GM18499 (cell line): ENCODE results near the gene DGKH.

Experiments
- ATAC-seq: cut with Tn5 transposase; IDR thresholded peaks from one replicate; pipeline ENCODE4 v1.9.1; 2021; ENCODE audit warnings: moderate number of reproducible peaks; ENCODE audit not compliant: insufficient read depth, unreplicated experiment

DGKH gene

DNA sequence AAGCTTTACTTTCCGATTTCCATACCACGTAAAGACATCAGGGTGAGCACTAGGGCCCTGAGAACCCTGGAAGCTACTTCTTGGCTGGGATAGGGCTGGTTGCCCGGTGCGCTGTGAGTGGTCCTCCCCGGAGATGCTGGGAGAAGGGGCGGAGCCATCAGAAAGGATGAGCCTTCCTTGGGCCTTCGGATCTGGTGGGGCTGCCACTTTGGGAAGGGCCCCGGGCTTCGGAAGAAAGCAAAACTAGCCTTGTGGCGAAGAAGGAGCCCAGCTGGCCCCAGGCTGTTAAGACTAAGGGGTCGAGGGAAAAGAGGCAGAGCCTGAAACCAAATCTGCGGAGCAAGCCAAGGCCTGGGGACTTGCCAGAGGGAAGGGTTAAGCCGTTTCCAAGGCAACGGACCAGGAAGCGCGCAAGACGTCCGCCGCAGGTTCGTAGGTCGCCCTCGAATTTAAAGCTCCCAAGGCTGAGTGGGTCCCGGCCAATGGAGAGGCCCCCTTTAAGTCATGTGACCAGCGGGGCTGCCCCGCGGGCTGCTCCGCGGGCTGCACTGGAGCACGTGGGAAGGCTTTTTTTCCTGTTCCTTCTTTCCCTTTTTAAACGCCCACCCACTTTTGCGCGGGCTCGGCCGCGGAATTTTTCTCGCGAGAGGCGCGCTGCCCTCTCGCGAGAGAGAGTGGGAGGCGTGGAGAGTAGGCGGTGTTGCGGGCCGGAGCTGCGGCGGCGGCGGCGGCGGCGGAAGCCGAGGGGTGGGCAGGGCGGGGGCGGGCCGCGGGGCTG is 223.1 kb downstream of the DGKH start:
- ATAC-seq: peak; percentile 59

DNA sequence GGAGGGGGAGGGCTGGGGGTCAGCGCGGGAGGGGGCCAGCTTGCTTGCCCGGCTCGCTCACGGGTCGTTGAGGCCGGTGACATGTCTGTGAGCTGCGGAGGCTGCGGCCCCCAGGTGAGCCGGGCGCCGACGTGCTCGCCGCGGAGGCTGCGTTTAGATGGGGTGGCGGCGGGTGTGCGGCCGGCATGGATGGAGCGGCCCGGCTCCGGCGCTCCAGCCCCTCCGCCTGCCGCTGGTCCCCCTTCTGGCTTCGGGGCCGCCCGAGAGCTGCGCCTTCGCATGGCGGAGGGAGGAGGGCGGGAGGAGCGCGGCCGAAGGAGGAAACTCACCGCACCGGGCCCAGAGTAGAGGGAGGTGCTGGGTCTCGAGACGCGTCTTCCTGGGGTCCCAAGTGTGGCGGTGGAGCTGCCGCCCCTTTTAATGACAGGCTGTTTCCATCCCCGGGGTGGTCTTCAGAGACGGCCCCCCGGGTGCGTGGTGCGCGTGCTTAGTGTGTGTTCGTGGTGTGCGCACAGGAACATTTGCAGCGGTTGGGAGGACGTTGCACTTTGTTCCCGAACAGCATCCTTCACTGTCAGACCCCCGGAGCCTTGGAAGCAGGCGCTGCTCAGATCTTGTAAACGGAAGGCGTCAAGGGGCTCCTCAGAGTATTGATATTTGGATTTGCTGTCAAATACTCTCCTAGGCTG is 223.8 kb downstream of the DGKH start, which contains the start of gene AKAP11:
Gene AKAP11, plus strand, starts transcription at position 38 of the 689 bp plus-strand sequence. CDS start 14,197 bp downstream, outside the sequence.
- ATAC-seq: peak; percentile 2

DNA sequence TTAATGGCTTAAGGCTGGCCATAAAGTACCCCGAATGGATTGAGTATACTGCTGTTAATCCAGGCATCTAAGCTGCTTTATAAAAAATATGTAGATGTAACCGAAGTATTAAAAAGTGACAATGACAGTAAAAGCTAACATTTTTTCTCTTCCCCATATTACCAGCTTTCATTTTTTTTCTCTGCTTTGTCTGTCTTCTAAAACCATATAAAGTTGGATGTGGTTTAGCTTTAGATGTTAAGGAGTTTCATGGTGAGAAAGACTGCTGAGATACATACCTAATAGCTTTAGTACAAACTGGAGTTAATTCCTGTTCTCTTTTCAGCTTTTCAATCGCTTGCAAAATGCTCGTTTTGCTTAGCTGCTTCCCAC is 224.3 kb downstream of the DGKH start:
- ATAC-seq: no peak

DNA sequence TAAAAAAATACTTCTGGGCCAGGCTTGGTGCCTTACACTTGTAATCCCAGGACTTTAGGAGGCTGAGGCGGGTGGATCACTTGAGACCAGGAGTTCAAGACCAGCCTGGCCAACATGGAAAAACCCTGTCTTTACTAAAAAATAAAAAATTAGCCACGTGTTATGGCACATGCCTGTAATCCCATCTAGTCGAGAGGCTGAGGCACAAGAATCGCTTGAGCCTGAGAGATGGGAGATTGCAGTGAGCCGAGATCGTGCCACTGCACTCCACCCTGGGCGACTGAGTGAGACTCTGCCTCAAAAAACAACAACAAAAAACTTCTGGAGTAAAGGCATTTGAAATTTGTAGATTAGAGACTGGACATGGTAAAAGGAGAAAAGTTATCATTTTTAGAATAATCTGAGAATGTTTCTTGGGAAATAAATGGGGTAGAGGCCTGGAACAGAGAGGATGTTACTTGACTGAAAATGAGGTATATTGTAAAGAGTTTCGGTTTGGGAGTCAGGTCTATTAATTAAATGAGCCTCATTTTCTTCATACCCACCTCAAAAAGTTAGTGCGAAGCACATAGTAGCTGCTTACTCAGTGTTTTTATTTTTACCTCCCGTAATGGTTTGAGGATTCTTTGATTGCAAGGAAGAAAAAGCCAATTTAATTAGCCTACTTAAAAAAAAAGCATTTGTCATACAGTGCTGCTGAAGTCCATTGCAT is 226.1 kb downstream of the DGKH start:
- no peak for ATAC-seq

DNA sequence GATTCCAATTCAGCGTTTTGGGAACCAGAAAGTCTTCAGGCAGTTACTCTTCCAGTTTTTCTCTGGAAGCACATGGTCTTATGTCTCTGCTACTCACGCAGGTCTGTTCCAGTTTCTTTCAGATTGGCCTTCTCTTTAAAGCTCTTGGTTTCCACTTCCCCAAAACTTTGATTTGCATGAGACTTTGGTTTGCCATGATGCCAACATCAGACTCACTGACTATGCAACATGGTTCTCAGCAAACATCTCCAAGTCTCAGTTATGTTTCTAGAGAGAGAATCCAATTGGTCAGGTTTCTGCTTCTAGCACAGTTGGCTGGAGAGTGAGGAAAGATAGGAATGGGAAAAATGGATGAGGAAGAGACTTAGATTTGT is 226.6 kb downstream of the DGKH start:
- peak; percentile 31 for ATAC-seq

DNA sequence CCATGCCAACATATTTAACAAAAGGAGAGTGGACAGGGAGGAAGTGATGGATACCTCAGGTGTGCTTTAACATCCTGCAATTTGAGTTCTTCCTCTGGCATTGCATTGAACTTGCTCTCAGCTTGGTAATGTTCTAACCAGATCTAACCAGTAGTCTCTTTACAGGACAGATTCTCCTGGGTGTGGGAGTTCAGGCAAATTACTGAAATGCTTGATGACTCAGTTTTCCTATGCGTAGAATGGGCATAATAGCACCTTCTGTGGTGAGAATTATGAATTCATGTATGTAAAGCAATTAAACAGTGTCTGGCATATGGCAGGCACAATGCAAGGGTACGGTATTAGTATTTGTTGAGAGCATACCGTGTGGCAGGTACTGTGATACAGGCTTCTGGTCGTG is 227.1 kb downstream of the DGKH start:
- ATAC-seq: no peak

DNA sequence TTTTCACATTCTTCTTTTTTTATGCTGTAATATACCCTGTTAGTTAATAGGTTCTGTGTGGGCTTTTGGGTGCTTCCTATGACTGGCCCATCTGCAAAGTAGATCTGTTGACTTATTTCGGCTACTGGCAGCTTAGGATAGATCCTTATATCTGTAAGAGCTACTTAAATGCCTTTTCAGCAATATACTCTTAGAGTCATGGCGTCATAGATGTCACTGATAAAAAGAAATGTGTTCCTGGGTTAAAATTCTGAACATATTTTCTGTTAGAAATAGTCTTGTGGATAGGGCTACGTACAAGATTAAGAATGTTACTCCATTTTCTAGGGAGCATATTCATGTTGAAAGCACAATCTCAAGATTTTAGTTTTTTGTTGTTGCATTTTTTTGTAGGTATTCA is 228.2 kb downstream of the DGKH start:
- ATAC-seq: no peak

DNA sequence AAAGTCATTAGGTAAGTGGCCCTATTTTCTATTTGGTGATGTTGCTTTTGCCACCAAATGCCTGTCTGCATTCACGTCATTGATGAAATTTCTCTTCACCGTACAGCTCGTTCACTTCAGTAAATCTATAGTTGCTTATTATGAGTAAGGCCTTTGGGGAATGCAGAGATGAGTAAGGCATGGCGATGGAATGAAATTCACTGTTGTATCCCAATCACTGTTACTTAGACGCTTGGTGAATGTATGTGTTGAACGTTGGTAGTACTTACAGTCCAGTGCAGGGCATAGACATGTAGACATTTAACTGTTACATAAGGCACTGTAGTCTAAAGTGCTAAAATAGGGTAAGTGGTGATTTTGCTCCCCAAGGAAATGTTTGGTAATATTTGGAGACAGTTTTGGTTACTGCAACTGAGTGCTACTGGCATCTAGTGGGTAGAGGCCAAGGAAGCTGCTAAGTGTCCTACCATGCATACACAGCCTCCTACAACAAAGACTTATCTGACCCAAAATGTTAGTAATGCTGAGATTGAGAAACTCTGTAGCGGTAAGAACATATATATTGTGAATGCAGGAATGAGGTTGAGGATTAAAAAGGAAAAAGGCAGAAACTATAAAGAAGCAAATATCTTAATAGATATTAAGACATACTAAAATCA is 229.3 kb downstream of the DGKH start:
- no peak for ATAC-seq

DNA sequence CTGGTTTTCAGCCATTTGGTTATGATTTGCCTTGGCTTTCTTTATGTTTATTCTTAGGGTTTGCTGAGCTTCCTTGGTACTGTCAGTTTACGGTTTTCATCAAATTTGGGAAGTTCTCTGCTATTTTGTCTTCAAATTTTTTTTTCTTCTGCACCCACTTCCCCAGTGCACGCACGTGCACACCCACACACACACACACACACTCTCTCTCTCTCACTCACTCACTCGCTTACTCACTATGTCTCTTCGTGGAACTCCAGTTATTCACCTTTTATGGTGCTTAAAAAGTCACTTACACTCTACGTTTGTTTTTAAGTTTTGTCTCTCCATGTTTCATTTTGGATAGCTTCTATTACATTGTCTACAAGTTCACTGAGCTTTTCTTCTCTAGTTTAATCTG is 230.6 kb downstream of the DGKH start:
- ATAC-seq: no peak

DNA sequence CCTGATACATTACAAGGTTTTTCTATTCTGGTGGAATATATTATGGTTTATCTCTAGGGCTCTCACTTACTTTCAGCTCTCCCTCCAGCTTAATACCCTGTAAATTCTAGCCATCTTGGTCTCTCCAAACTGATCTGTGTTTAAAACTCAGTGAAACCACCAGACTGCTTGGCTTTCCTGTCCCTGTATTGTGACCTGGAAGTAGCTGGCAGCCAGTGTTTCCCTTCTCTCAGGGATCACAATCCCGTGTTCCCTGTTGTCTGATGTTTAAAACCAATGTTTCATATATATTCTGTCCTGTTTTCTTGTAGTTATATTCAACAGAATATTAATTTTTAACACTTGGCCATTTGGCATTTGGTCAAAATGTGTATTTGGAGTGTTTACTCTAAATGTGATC is 231.5 kb downstream of the DGKH start:
- ATAC-seq: no peak

DNA sequence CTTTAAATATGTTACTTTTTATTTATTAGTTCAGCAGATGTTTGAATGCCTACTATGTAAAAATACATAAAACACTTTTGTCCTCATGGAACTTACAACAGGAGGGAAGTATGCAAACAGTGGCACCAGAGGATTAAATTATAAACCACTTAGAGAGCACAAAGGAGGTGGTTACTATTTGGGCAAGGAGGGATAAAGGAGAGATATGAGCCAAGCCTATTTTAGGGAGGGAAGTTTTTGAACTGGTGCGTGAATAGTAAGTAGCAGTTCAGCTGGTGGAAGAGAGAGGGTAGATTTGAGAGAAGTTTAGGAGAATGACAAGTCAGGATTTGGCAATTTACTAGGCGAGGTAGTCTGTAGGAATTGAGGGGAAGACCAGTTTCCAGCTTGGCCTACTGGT is 232.1 kb downstream of the DGKH start:
- no peak for ATAC-seq

DNA sequence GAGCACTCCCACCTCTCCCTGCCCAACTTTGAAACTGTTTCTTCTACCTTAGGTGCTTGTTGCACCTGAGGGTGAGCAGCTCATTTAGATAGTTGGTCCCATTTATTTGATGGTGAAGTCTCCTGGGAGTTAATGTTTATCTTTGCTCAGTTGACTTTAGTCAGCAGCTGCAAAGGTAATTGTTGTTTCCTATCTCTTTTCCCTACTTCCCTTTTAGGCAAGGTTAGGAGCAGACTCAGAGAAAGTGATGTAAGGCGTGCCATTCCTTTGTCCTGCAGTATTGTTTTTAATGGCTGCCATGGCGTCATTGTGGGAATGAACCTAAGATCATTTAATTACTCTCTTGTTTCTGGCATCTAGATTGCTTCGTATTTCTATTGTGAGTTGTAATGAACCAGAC is 235.1 kb downstream of the DGKH start:
- ATAC-seq: no peak

DNA sequence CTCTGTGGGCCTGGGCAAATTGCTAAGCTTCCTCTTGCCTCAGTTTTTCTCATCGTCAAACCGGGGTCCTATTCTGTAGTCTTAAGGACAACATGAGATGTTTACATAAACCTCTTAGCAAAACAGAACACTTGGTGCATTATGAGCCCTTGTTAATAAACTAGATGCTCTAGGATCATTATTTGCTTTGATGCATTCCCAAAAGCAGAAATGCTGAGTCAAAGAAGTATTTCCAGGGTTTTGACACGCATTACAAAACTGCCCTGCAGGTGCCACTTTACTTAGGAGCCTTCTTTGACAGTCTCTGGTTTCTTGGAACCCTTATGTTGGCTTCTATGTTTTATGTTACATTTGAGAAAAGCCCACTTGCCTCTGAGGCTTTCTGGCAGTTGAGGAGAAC is 235.6 kb downstream of the DGKH start:
- no peak for ATAC-seq
